Astrocyte (in vitro differentiated cells and primary cell): Measurements from ENCODE around the gene FGD5. TPM values are rescaled to one million over a fixed set of nuclear protein-coding genes. Genes with fewer than 3 reads are reported as not detected.
A peak's percentile ranks its signal among the peaks of the same experiment; 100 is the strongest.

Source experiments
- DNase-seq: peaks from one replicate; pipeline ENCODE4 v3.0.0-alpha.2; 2010; ENCODE audit warnings: low read depth
- FAIRE-seq: peaks from 2 replicates; lab custom pipeline; 2011; peaks lifted over from hg19 to GRCh38; lab: Jason Lieb, UNC
- H2AFZ ChIP-seq: 2 replicates; pipeline ENCODE4 v1.6.0; 2012; ENCODE audit warnings: low read depth, low read length, inconsistent platforms
- H3K27ac ChIP-seq: 2 replicates; pipeline ENCODE4 v1.5.1; 2011; ENCODE audit warnings: low read depth, low read length, inconsistent platforms
- H3K27me3 ChIP-seq: 2 replicates; pipeline ENCODE4 v1.6.0; 2011; ENCODE audit warnings: low read length, inconsistent platforms; ENCODE audit not compliant: insufficient read depth
- H3K36me3 ChIP-seq: 2 replicates; pipeline ENCODE4 v1.5.1; 2011; ENCODE audit warnings: low read length, inconsistent platforms; ENCODE audit not compliant: insufficient read depth
- H3K4me1 ChIP-seq: 2 replicates; pipeline ENCODE4 v1.5.1; 2011; ENCODE audit warnings: low read length, inconsistent platforms; ENCODE audit not compliant: insufficient read depth
- H3K4me2 ChIP-seq: 2 replicates; pipeline ENCODE4 v1.6.0; 2012; ENCODE audit warnings: low read length, inconsistent platforms
- H3K4me3 ChIP-seq: 2 replicates; pipeline ENCODE4 v1.5.1; 2011; ENCODE audit warnings: low read depth, mild to moderate bottlenecking, low read length, inconsistent platforms; ENCODE audit not compliant: insufficient read depth
- H3K79me2 ChIP-seq: 2 replicates; pipeline ENCODE4 v1.6.0; 2012; ENCODE audit warnings: mild to moderate bottlenecking, low read length, inconsistent platforms; ENCODE audit not compliant: insufficient read depth
- H3K9ac ChIP-seq: 2 replicates; pipeline ENCODE4 v1.6.0; 2012; ENCODE audit warnings: mild to moderate bottlenecking, low read length, inconsistent platforms
- H3K9me3 ChIP-seq: 2 replicates; pipeline ENCODE4 v1.5.1; 2012; ENCODE audit warnings: low read depth, mild to moderate bottlenecking, low read length, inconsistent platforms; ENCODE audit not compliant: insufficient read depth
- H4K20me1 ChIP-seq: 2 replicates; pipeline ENCODE4 v1.6.0; 2012; ENCODE audit warnings: low read length, inconsistent platforms; ENCODE audit not compliant: insufficient read depth
- H3K27ac Mint-ChIP-seq: one replicate; pipeline ENCODE4 v1.8.0; 2021; ENCODE audit warnings: mild to moderate bottlenecking, mixed read lengths; ENCODE audit not compliant: unreplicated experiment
- H3K27me3 Mint-ChIP-seq: one replicate; pipeline ENCODE4 v1.8.0; 2021; ENCODE audit warnings: low read depth, mixed read lengths; ENCODE audit not compliant: unreplicated experiment
- H3K36me3 Mint-ChIP-seq: one replicate; pipeline ENCODE4 v1.8.0; 2021; ENCODE audit warnings: low read depth, mixed read lengths; ENCODE audit not compliant: unreplicated experiment
- H3K4me1 Mint-ChIP-seq: one replicate; pipeline ENCODE4 v1.8.0; 2021; ENCODE audit warnings: low read depth, mixed read lengths; ENCODE audit not compliant: unreplicated experiment
- H3K4me3 Mint-ChIP-seq: one replicate; pipeline ENCODE4 v1.8.0; 2021; ENCODE audit warnings: mild to moderate bottlenecking, moderate library complexity, mixed read lengths; ENCODE audit not compliant: unreplicated experiment
- H3K9me3 Mint-ChIP-seq: one replicate; pipeline ENCODE4 v1.8.0; 2021; ENCODE audit warnings: mild to moderate bottlenecking, mixed read lengths; ENCODE audit not compliant: unreplicated experiment
- EZH2 ChIP-seq: IDR thresholded peaks from 2 replicates; pipeline ENCODE4 v1.6.1; 2012; ENCODE audit warnings: mild to moderate bottlenecking, low read length, inconsistent platforms; ENCODE audit not compliant: insufficient read depth
- total RNA-seq: library from RNA; stranded (reverse); gene quantifications from 2 replicates; pipeline ENCODE4 v1.2.1, GENCODE V29; 2021
- TF ChIP-seq, protein P1 (sequence below): IDR thresholded peaks from 2 replicates; pipeline ENCODE4 v1.5.1; 2011; ENCODE audit warnings: low read depth, mild to moderate bottlenecking, inconsistent platforms, low read length, moderate library complexity; ENCODE audit not compliant: insufficient read depth

Gene FGD5
- total RNA-seq, 1 donor from 2014 or later = 2.0 TPM

DNA sequence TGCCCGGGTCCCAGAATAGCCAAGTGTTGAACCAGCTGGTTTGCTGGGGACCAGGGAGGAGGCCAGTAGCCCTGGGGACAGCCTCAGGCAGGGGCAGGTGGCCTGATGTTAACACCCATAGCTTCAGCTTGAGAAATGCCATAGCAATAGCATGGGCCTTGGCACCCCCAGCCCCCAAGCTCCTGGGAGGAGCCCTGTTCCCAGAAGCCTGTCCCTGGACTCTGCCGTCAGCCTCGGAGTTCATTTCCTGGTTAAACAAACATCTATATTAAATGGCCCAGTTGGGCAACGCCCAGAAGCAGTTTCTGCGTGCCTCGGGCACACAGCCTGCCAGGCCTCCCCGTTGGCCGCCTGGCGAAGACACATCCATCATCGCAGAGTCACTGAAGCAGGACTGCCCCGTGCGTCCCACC is 58.2 kb downstream of the FGD5 start:
- Histone ChIP-seq H2AFZ (no peak overlapping the region), H3K27me3 (peaks cover 2% of the 10 kb centered on the region), H3K27ac (no peak overlapping the region), H3K9me3 (no peaks in the 10 kb centered on the region), H4K20me1 (no peaks in the 10 kb centered on the region), H3K36me3 (no peaks in the 10 kb centered on the region), H3K4me3 (no peak overlapping the region), H3K9ac (no peak overlapping the region), H3K79me2 (no peaks in the 10 kb centered on the region), H3K4me1 (no peaks in the 10 kb centered on the region), H3K4me2 (no peak overlapping the region)
- TF ChIP-seq, protein P1, sequence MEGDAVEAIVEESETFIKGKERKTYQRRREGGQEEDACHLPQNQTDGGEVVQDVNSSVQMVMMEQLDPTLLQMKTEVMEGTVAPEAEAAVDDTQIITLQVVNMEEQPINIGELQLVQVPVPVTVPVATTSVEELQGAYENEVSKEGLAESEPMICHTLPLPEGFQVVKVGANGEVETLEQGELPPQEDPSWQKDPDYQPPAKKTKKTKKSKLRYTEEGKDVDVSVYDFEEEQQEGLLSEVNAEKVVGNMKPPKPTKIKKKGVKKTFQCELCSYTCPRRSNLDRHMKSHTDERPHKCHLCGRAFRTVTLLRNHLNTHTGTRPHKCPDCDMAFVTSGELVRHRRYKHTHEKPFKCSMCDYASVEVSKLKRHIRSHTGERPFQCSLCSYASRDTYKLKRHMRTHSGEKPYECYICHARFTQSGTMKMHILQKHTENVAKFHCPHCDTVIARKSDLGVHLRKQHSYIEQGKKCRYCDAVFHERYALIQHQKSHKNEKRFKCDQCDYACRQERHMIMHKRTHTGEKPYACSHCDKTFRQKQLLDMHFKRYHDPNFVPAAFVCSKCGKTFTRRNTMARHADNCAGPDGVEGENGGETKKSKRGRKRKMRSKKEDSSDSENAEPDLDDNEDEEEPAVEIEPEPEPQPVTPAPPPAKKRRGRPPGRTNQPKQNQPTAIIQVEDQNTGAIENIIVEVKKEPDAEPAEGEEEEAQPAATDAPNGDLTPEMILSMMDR = no peak
- no peak for TF ChIP-seq EZH2
- DNase-seq = peak; percentile 6
- no peak for FAIRE-seq
- Mint-ChIP-seq H3K9me3 (peaks cover 2% of the 10 kb centered on the region), H3K27me3 (peaks cover 33% of the 10 kb centered on the region), H3K36me3 (no peaks in the 10 kb centered on the region), H3K4me3 (no peak overlapping the region), H3K27ac (no peak overlapping the region), H3K4me1 (no peaks in the 10 kb centered on the region)

DNA sequence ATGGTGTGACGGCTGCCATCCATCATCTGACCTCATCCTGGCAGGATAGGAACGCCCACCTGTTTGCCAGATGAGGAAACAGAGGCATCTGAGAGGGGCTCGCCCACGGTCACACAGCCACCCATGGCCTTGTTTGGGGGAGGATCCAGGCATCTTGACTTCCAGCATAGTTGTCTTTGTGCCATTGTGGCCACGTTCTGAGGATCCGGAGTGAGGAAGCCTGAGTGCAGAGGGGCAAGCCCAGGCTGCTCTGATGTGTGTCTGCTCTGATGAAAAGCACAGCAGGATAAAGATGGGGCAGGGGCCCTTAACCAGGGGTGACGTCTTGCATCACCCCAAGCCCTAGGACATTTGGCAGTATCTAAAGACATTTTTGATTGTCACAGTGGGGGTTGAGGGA is 58.7 kb downstream of the FGD5 start:
- no peak overlapping the region for H3K4me3 Mint-ChIP-seq
- peaks cover 2% of the 10 kb centered on the region for H3K9me3 Mint-ChIP-seq
- no peaks in the 10 kb centered on the region for H3K4me1 Mint-ChIP-seq
- no peaks in the 10 kb centered on the region for H3K36me3 ChIP-seq
- FAIRE-seq = no peak
- TF ChIP-seq EZH2 = no peak
- TF ChIP-seq, protein P1 = no peak
- H3K79me2 ChIP-seq = no peaks in the 10 kb centered on the region
- H3K9me3 ChIP-seq = no peaks in the 10 kb centered on the region
- H3K27me3 ChIP-seq = peaks cover 2% of the 10 kb centered on the region
- no peak overlapping the region for H2AFZ ChIP-seq
- no peaks in the 10 kb centered on the region for H3K4me1 ChIP-seq
- no peak overlapping the region for H3K4me3 ChIP-seq
- no peak for DNase-seq
- no peak overlapping the region for H3K9ac ChIP-seq
- H3K4me2 ChIP-seq = no peak overlapping the region
- H3K27me3 Mint-ChIP-seq = peaks cover 33% of the 10 kb centered on the region
- H3K36me3 Mint-ChIP-seq = no peaks in the 10 kb centered on the region
- H3K27ac Mint-ChIP-seq = no peak overlapping the region
- no peak overlapping the region for H3K27ac ChIP-seq
- H4K20me1 ChIP-seq = no peaks in the 10 kb centered on the region

DNA sequence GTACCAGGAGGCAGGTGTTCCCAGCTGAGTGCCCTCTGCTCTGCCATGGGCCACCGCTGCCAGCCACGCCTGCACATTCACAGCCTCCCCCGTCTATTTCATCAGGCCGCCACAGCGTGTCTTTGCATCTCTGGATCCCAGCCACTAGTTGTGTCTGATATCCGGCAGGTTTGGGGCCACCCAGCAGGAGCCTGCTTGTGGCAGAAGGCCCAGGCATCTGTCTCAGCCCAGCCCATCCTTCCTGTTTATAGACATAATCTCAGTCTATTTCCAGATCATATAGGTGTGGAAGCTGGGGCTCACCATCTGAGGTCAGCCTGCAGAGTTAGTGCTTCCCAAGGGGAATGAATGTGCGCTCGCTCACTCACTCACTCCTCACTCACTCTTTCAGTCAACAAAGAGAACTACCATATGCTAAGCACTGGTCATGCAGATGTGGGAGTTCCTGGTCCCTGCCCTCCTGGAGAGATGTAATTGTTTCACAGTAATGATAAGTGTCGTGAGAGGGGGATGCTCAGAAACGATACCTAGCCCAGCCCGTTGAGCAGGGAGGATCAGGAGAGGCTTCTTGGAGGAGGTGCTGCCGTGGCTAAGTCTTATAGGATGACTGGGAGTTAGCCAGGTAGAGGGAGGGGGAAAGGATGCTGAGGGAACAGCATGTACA is 60.6 kb downstream of the FGD5 start:
- no peaks in the 10 kb centered on the region for H3K4me1 ChIP-seq
- Mint-ChIP-seq H3K27ac (no peak overlapping the region), H3K36me3 (no peaks in the 10 kb centered on the region), H3K27me3 (peaks cover 31% of the 10 kb centered on the region), H3K4me1 (no peaks in the 10 kb centered on the region), H3K4me3 (no peak overlapping the region), H3K9me3 (peaks cover 5% of the 10 kb centered on the region)
- TF ChIP-seq EZH2 = no peak
- TF ChIP-seq, protein P1 = no peak
- H3K9me3 ChIP-seq = no peaks in the 10 kb centered on the region
- H3K9ac ChIP-seq = no peak overlapping the region
- no peak overlapping the region for H2AFZ ChIP-seq
- H3K27ac ChIP-seq = no peak overlapping the region
- DNase-seq = no peak
- H3K27me3 ChIP-seq = peaks cover 2% of the 10 kb centered on the region
- H3K4me3 ChIP-seq = no peak overlapping the region
- FAIRE-seq = no peak
- H4K20me1 ChIP-seq = no peaks in the 10 kb centered on the region
- H3K36me3 ChIP-seq = no peaks in the 10 kb centered on the region
- H3K4me2 ChIP-seq = no peak overlapping the region
- no peaks in the 10 kb centered on the region for H3K79me2 ChIP-seq
